ENCODE measurements around the gene FAM98B.

DNA sequence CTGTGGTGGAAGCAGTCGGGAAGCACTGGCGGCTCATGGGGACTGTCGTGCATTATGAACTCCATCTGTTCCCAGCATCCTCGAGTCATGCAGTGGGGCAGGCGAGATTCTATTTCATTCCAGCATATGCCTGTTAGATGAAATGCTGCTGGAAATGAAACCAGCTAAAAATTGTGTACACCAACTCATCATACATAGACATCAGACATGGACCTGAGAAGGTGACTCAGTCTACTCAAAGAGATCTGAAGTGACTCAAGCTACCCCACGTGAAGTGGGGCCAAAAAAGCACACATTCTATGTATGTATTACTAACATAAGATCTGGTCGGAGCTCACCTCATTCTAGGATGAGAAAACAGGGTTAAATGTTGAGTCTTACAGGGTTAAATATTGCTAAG is 47.5 kb upstream of the FAM98B start:
- TF ChIP-seq POLR2A (IDR thresholded peaks at IDR 0.05; ENCODE audit: low read depth, low read length) (no peak), TAF1 (IDR thresholded peaks at IDR 0.05; ENCODE audit: low read depth, low read length) (no peak), SPI1 (IDR thresholded peaks at IDR 0.05; ENCODE audit: low read depth, low read length) (no peak), PAX5 (IDR thresholded peaks at IDR 0.05; ENCODE audit: insufficient read depth, low read length, severe bottlenecking) (no peak)

Measured in GM12891 (cell line).